Left ventricle myocardium superior (tissue), 1 donor: ENCODE results near the gene ZNF667. TPM values are rescaled to one million over a fixed set of nuclear protein-coding genes. Genes with fewer than 3 reads are reported as not detected.

Experiments used
- ATAC-seq: fragments of 200-7000 bp; cut with Tn5 transposase; one replicate; pipeline ENCODE4 v1.9.1; 2020; ENCODE audit warnings: mild to moderate bottlenecking, moderate library complexity
- DNase-seq: peaks from one replicate; pipeline ENCODE4 v3.0.0-alpha.2; 2020
- intact Hi-C: fragments of 100-400 bp; cut with micrococcal nuclease; formaldehyde crosslinking; loops from one replicate; pipeline ENCODE4 v1.11.0; 2022
- total RNA-seq: library from RNA; stranded (reverse); fragmentation: NEBNext Ultra II Directional; extraction: Animal tissue kit (Norgen Biotek cat#: 25700); gene quantifications from one replicate; pipeline ENCODE4 v1.2.1, GENCODE V29; 2021
- donor health status: DM: no; HTN: yes; CAD: no; lungs with severe emphysema.

The ZNF667 gene
- total RNA-seq, 1 donor from 2014 or later = 5.6 TPM

- intact Hi-C loops = no loop called here
- ATAC-seq (no peak), DNase-seq (no peak)
Observed at GRCh38 chr19:56400485-56400884, 76.7 kb downstream of the ZNF667 start.

- intact Hi-C loops = no loop called here
- DNase-seq = no peak
- no peak for ATAC-seq
Observed at GRCh38 chr19:56398809-56399208, 78.3 kb downstream of the ZNF667 start.

GRCh38 chr19:56393119-56394012, 83.8 kb downstream of the ZNF667 start, which contains the start of gene ZNF582:
Gene ZNF582, minus strand, starts transcription at chr19:56393534. Its CDS starts 1,782 bp downstream, at chr19:56391752.
- intact Hi-C loops = no loop called here
- peak; percentile 99 for ATAC-seq
- peak; percentile 98 for DNase-seq

Other genes with a start within 250 kb of the ZNF667 start
- gene EDDM13, start 204.6 kb downstream of the ZNF667 start, total RNA-seq = not detected
- 18.4 TPM for gene ZSCAN5A, start 162.5 kb downstream of the ZNF667 start, total RNA-seq
- gene ZNF582, start 83.8 kb downstream of the ZNF667 start, total RNA-seq = 5.5 TPM
- 5.3 TPM for gene ZNF583, start 73.0 kb downstream of the ZNF667 start, total RNA-seq
- 7.6 TPM for gene ZNF471, start 30.5 kb upstream of the ZNF667 start, total RNA-seq
- gene ZFP28, start 61.6 kb upstream of the ZNF667 start, total RNA-seq = 4.9 TPM
- gene ZNF470, start 90.1 kb upstream of the ZNF667 start, total RNA-seq = 4.2 TPM
- gene ZNF71, start 118.0 kb upstream of the ZNF667 start, total RNA-seq = 6.6 TPM
- gene SMIM17, start 165.8 kb upstream of the ZNF667 start, total RNA-seq = not detected
- 6.3 TPM for gene ZNF835, start 194.4 kb upstream of the ZNF667 start, total RNA-seq